Activated naive CD4-positive, alpha-beta T cell treated with anti-CD3 and anti-CD28 coated beads, Interleukin-2, amount 50 U/mL, for 72 hours (primary cell): Measurements from ENCODE around the gene RAB44. TPM values are rescaled to one million over a fixed set of nuclear protein-coding genes. Genes with fewer than 3 reads are reported as not detected.
"Not testable (repeated sequence)": the region's sequence is repeated elsewhere in the genome, so short reads cannot be mapped to it uniquely, and the experiment has no call there.

Source experiments
- ATAC-seq, 2 donors: fragments of 150-1000 bp; cut with Tn5 transposase; 2 replicates each; pipeline ENCODE4 v1.10.0; 2021; ENCODE audit warnings: mild to moderate bottlenecking in 2 of 2, moderate library complexity in 2 of 2
- DNase-seq, 2 donors: peaks; one replicate each; pipeline ENCODE4 v3.0.0; 2021 to 2022; ENCODE audit warnings: low spot score in 2 of 2
- H3K27ac Mint-ChIP-seq, 2 donors: one replicate each; pipeline ENCODE4 v1.8.0; 2022; ENCODE audit warnings: mild to moderate bottlenecking in 2 of 2, mixed read lengths in 2 of 2
- H3K36me3 Mint-ChIP-seq, 2 donors: one replicate each; pipeline ENCODE4 v1.8.0; 2022; ENCODE audit warnings: mixed read lengths in 2 of 2
- H3K9me3 Mint-ChIP-seq, 2 donors: one replicate each; pipeline ENCODE4 v1.8.0; 2022; ENCODE audit warnings: mixed read lengths in 2 of 2
- total RNA-seq, 2 donors: library from RNA; stranded (reverse); gene quantifications; one replicate each; pipeline ENCODE4 v1.2.3, GENCODE V29; 2022

Gene RAB44
- total RNA-seq, 2 donors from 2014 or later, result 0.07 to 0.12 TPM

DNA sequence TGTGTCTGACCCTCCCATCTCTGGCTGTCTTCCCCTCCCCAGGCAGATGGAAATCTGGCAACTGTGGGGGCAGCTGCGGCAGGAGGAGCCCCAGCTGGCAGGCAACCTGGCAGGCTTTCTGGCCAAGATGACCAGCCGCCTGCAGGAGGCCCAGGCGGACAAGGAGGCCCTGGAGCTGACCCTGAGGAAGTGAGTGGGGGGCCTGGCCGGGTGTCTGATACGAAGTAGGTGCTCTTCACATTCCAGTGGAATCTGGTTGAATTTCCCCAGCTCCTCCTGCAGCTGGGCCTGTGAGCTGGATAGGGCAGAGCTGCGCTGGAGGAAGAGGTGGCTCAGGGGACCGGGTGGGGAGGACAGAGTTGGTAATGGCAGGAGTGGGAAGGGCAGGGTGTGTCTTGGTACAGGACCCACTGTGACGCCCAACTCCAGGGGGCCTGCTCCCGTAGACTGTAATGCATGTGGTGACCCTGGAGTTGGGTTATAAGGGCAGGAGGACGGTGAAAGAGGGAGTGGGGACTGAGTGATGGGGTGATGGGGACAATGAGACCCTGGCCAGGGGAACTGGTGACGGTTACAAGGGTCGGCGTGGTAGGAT lies 19.7 kb downstream of the RAB44 start:
- ATAC-seq, result no peak
- no peaks in the 10 kb centered on the region for H3K9me3 Mint-ChIP-seq
- peak in 1 of 2 donors; percentile 26 for DNase-seq
- H3K36me3 Mint-ChIP-seq, result no peaks in the 10 kb centered on the region
- no peak overlapping the region for H3K27ac Mint-ChIP-seq

DNA sequence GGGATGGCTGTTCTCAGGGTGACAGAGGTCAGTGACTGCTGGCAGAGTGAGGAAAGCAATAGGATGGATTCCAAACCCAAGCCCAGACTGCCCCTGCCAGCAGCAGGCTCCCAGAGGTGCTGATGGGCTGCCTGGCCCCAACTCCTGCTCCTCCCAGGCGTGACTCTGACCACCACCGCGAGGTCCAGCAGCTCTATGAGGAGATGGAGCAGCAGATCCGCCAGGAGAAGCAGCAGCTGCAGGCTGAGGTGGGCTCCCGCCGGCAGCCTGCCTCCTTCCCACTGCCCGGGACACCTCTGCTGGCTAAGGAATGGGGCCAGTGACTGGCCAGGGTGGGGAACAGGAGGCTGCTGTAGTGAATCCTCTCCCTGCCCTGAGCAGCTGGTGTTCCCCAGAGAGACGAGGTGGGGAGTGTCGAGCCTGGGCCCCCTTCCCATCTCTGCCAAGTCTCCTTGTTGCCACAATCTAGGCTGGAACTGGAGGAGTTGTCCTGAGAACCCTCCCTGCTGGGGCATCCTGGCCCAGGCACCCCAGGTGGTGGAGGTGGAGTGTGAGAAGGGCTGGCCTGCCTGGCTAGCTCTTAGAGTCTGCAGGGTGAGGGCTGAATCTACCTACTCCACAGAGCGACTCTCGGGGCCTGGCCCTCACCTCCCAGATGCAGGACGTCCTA lies 20.4 kb downstream of the RAB44 start:
- H3K27ac Mint-ChIP-seq, result no peak overlapping the region
- ATAC-seq (no peak), DNase-seq (peak in 1 of 2 donors; percentile 53)
- H3K9me3 Mint-ChIP-seq, result no peaks in the 10 kb centered on the region
- no peaks in the 10 kb centered on the region for H3K36me3 Mint-ChIP-seq

DNA sequence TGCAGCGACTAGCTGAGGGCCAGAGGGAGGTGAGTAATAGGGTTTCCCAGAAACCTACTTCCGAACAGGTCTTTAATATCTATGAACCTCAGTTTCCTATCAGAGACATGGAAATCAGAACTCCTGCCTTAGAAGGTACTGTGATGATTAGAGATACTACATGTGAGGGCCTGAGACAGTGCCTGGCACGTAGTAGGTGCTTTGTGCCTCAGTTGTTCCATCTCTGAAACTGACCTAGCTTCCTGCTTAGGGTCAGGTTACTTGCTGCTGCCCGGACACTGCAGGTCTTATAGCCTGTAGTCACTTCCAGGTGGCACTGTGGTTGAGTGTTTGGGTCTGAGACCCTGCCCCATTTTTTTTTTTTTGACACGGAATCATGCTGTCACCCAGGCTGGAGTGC lies 20.9 kb downstream of the RAB44 start:
- H3K27ac Mint-ChIP-seq, result no peak overlapping the region
- H3K9me3 Mint-ChIP-seq, result no peaks in the 10 kb centered on the region
- DNase-seq (no peak), ATAC-seq (no peak)
- H3K36me3 Mint-ChIP-seq, result no peaks in the 10 kb centered on the region

- no peak for ATAC-seq
- no peaks in the 10 kb centered on the region for H3K36me3 Mint-ChIP-seq
- peak in 1 of 2 donors; percentile 9 for DNase-seq
- H3K9me3 Mint-ChIP-seq, result no peaks in the 10 kb centered on the region
- H3K27ac Mint-ChIP-seq, result no peak overlapping the region
Observed at GRCh38 chr6:36719126-36719525, 21.5 kb downstream of the RAB44 start.

DNA sequence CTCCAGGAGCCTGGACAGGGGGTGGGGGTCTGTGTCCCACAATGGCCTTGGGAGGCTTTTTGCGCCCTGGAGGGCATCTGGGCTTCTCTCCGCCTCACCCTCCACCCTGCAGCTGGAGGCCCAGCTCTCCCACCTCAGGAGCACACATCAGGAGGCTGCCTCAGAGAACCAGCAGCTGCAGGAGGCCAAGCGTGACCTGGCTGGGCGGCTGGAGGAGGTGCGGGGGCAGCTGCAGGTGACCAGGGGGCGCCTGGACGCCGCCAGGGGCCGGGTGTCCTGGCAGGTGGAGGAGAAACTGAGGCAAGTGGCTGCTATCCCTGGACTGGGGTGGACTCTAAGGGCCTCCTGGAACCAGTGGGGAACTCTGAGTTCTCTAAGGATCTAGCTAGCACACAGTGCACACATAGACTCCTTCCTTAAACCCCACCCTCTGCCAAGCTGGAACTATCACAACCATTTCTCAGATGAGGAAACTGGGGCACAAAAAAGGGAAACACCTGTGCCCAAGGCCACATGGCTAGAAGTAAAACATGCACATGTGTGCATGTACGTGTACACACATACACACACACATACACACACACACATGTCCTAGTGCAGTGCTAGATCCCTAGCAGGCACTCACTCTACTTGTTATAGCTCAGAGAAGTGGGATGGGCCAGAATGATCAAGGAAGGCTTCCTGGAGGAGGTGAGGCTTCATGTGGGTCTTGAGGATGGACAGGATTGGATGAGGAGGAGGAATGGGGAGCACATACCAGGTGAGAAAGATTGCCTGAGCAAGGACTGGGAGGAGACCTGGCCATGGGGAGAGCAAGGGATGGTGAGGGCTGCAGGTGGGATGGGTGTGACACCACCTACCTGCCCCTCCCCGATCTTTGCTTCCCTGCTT lies 22.9 kb downstream of the RAB44 start:
- peak overlapping the region in 1 of 2 donors; percentile 20 for H3K27ac Mint-ChIP-seq
- peak in 1 of 2 donors; percentile 34 for DNase-seq

DNA sequence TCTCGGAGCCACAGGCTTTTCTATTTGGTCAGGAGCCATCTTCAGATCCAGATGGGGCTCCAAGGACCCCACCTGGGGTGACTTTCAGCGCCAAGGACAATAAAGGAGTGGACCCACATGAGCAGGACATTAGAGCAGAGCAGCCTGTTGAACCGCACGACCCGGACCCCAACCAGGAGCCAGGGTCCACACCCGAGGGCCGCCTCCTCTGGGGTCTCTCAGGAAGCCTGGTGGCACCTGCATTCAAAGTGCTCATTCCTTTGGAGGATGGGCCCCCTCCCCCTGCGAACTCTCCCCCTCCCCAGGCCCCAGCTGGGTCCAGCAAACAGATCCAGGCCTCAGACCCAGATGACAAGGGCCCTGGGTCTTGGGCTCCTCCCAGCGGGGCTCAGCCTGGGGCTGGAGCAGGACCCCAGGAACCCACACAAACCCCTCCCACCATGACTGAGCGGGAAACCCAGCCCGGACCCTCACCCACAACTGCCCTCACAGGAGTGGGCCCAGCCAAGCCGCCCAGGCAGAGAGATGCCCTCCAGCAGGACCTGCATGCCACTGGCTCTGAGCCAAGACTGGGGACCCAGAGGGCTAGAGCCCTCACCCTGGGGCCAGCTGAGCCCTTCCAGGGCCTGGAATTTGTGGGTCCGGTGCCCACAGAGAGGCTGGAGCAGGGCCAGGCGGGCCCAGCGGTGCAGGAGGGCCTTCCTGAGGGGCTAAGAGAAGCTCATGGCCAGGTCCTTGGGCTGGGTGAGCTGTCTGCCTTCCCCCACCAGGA lies 23.9 kb downstream of the RAB44 start:
- Mint-ChIP-seq H3K27ac (no peak overlapping the region), H3K9me3 (no peaks in the 10 kb centered on the region), H3K36me3 (no peaks in the 10 kb centered on the region)
- ATAC-seq (no peak), DNase-seq (no peak)

More for the DNA sequence above, 22.9 kb downstream of the RAB44 start:
- no peaks in the 10 kb centered on the region for H3K9me3 Mint-ChIP-seq
- no peaks in the 10 kb centered on the region for H3K36me3 Mint-ChIP-seq
- ATAC-seq, result no peak

- H3K27ac Mint-ChIP-seq, result no peak overlapping the region
- H3K9me3 Mint-ChIP-seq, result no peaks in the 10 kb centered on the region
- no peaks in the 10 kb centered on the region for H3K36me3 Mint-ChIP-seq
- no peak for DNase-seq
- no peak for ATAC-seq
Observed at GRCh38 chr6:36722365-36722764, 24.7 kb downstream of the RAB44 start.

DNA sequence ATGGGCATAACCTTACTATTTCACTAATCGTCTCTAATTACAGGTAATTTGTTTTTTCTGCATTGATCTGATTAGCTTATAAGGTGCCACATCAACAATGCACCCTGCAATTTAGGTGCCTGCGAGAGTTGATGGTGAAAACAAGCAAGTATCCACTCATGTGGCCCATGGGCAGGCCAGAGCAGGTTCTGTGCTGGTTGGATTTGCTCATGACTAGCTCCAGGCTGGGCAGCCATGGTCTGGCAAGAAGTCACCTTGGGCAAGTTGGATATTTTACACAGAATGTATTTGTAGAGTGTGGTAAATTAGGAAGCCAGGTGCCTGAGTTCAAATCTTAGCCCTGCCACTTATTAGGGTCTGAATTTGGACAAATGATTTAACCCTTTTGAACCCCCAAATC lies 25.3 kb downstream of the RAB44 start:
- DNase-seq (no peak), ATAC-seq (no peak)
- Mint-ChIP-seq H3K27ac (no peak overlapping the region), H3K36me3 (no peaks in the 10 kb centered on the region), H3K9me3 (no peaks in the 10 kb centered on the region)

DNA sequence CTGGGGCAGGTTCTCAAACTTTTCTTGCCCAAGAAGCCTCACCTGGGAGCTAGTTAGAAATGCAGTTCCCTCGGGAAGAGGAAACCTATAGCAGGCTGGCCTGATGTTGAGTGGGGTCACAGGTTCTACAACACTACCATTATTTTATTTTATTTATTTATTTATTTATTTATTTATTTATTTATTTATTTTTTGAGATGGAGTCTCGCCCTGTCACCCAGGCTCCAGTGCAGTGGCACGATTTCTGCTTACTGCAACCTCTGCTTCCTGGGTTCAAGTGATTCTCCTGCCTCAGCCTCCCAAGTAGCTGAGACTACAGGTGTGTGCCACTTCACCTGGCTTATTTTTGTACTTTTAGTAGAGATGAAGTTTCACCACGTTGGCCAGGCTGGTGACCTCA lies 26.4 kb downstream of the RAB44 start:
- ATAC-seq, H3K27ac Mint-ChIP-seq, H3K36me3 Mint-ChIP-seq, DNase-seq, H3K9me3 Mint-ChIP-seq: not testable (repeated sequence)

DNA sequence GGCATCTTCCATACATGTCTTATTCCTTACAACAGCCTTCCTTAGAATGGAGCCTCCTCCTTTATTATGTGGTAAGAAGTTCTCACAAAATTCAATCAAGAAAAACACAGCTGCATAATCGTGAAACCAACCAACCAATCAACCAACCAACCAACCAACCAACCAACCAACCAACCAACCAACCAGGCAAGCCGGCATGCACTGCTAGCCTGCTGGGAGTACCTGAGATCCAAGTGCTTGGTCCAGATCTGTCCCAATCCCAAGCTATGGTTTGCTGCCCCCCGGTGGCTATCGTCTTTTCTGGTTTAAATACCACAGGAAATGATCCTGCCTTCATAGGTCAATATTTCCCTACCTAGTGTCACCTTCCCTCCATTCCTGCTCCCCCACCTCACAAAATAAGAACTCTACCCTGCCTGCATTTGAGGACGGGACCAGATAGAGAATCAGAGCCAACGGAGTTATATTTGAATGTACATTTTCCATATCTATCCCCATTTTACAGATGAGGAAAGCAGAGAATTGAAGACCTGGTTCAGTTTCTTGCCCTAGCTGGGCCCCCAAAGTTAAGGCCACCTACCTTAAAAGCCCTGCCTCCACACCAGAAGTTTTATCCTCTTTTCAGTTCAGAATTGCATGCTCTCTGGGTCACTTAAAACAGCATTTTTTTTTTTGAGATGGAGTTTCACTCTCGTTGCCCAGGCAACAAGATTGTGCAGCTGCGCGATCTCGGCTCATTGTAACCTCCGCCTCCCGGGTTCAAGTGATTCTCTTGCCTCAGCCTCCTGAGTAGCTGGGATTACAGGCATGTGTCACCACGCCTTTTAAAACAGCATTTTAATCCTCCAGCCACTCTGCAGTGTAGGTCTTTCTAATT lies 27.1 kb downstream of the RAB44 start:
- H3K9me3 Mint-ChIP-seq, result no peaks in the 10 kb centered on the region
- ATAC-seq, result peak; percentile 39 to 63

GRCh38 chr6:36725581-36725980 lies 28.0 kb downstream of the RAB44 start:
- no peak for ATAC-seq
- H3K9me3 Mint-ChIP-seq, result no peaks in the 10 kb centered on the region
- peak overlapping the region in 1 of 2 donors; percentile 51 for H3K27ac Mint-ChIP-seq
- H3K36me3 Mint-ChIP-seq, result no peaks in the 10 kb centered on the region
- no peak for DNase-seq

More for the DNA sequence above, 27.1 kb downstream of the RAB44 start:
- no peak overlapping the region for H3K27ac Mint-ChIP-seq
- no peaks in the 10 kb centered on the region for H3K36me3 Mint-ChIP-seq
- peak in 1 of 2 donors; percentile 65 for DNase-seq

DNA sequence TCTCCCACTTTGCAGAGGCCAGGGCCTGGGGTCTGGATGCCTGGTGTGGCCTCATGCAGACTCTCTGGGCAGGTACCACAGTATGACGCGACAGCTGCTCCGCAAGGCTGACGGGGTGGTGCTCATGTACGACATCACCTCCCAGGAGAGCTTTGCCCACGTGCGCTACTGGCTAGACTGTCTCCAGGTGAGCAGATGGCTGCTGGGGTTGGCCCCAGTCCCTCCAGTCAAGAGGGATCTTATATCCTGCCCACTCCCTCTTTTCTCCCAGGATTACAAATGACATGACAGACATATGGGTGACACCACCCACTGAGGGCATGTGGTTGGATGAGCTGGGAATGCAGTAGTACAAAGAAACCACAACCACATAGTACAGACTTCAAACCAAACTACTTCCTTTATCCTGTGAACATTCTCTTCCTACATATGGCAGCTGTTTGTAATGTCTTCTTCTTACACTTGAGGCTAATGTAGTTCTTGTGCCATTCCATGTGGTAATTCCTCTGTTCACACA lies 29.9 kb downstream of the RAB44 start:
- no peaks in the 10 kb centered on the region for H3K36me3 Mint-ChIP-seq
- no peak overlapping the region for H3K27ac Mint-ChIP-seq
- H3K9me3 Mint-ChIP-seq, result no peaks in the 10 kb centered on the region
- DNase-seq (no peak), ATAC-seq (peak; percentile 37 to 68)

GRCh38 chr6:36728289-36729160 lies 30.9 kb downstream of the RAB44 start:
- Mint-ChIP-seq H3K27ac (no peak overlapping the region), H3K9me3 (no peaks in the 10 kb centered on the region), H3K36me3 (no peaks in the 10 kb centered on the region)
- DNase-seq (no peak), ATAC-seq (no peak)

DNA sequence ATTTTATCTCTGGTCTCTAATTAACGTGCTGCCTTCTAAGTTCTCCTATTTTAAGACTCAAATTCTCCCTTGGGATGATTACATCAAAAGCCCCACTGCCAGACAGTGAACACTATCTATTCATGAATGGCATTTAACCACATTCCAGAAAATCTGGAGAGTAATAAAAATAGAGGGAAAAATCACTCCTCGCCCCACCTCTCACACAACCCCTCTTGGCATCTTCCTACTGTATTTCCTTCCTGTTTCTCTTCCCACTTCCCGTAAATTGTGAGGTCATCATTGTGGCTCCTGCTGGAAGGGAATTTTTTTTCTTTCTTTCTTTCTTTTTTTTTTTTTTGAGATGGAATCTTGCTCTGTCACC lies 31.5 kb downstream of the RAB44 start:
- ATAC-seq (no peak), DNase-seq (no peak)
- H3K27ac Mint-ChIP-seq, result peak overlapping the region in 1 of 2 donors; percentile 18
- no peaks in the 10 kb centered on the region for H3K9me3 Mint-ChIP-seq
- H3K36me3 Mint-ChIP-seq, result no peaks in the 10 kb centered on the region
